ENCODE results near the gene ENTHD1.
"Not testable (repeated sequence)": the region's sequence is repeated elsewhere in the genome, so short reads cannot be mapped to it uniquely, and the experiment has no call there.

The ENTHD1 gene

DNA sequence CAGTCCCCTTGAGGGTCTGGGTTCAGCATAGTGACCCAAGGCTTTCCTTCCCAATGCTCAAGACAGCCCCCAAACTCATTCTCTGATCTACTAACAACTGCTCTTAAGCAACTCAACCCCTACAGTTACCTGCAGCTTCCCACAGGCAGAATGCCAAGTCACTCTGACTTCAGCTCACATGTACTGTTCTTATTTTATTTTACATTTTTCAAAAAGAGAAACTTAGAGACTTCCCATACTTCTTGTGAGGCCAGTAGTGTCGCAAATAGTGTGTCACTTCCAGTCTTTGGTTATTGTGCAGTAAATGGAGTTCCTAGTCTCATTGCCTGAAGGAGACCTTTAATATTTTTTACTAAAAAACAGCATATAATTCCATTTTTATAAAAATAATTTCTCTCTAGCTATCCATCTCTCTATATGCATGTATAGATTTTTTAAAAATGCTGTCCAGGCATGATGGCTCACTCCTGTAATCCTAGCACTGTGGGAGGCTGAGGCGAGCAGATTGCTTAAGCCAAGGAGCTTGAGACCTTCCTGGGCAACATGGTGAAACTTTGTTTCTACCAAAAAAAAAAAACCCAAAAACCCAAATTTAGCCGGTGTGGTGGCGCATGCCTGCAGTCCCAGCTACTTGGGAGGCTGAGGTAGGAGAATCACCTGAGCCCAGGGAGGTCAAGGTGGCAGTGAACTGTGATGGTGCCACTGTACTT lies 41.8 kb downstream of the ENTHD1 start:
- no peak for DNase-seq (ENCODE audit: low read depth)
- TF ChIP-seq CTCF (IDR thresholded peaks at IDR 0.05; ENCODE audit: low read length, missing control alignments): no peak
- H3K4me3 ChIP-seq (replicated peaks; ENCODE audit: low read depth, low read length): no peak overlapping the region

GRCh38 chr22:39847477-39847876 lies 46.1 kb downstream of the ENTHD1 start:
- no peak overlapping the region for H3K4me3 ChIP-seq (replicated peaks; ENCODE audit: low read depth, low read length)
- DNase-seq (ENCODE audit: low read depth): no peak
- TF ChIP-seq CTCF (IDR thresholded peaks at IDR 0.05; ENCODE audit: low read length, missing control alignments): no peak

- DNase-seq (ENCODE audit: low read depth); H3K4me3 ChIP-seq (replicated peaks; ENCODE audit: low read depth, low read length): not testable (repeated sequence)
Measured at GRCh38 chr22:39846539-39846938, 47.0 kb downstream of the ENTHD1 start.

- TF ChIP-seq CTCF (IDR thresholded peaks at IDR 0.05; ENCODE audit: low read length, missing control alignments): no peak
- DNase-seq (ENCODE audit: low read depth): no peak
- no peak overlapping the region for H3K4me3 ChIP-seq (replicated peaks; ENCODE audit: low read depth, low read length)
Measured at GRCh38 chr22:39845529-39845928, 48.0 kb downstream of the ENTHD1 start.

- TF ChIP-seq CTCF (IDR thresholded peaks at IDR 0.05; ENCODE audit: low read length, missing control alignments): no peak
- DNase-seq (ENCODE audit: low read depth): no peak
- no peak overlapping the region for H3K4me3 ChIP-seq (replicated peaks; ENCODE audit: low read depth, low read length)
Measured at GRCh38 chr22:39839917-39840510, 53.5 kb downstream of the ENTHD1 start.

DNA sequence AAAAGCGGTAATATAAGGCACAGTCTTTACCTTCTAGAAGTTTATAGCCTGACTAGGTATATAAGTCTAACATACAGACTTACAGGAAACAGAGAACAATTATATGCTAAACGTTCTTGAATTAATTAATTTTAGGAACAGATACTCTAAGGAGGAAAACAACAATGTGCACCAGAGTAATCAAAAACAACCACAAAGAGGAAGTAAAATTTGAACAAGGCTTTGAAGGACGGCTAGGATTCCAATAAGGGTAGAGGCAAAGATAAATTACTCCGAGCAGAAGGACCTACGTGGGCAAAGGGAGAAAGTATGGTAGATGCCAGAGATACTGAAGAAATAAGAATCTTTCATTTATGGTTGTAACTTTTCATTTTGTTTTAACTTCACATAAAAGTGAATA lies 54.4 kb downstream of the ENTHD1 start:
- TF ChIP-seq CTCF (IDR thresholded peaks at IDR 0.05; ENCODE audit: low read length, missing control alignments): no peak
- H3K4me3 ChIP-seq (replicated peaks; ENCODE audit: low read depth, low read length): no peak overlapping the region
- DNase-seq (ENCODE audit: low read depth): no peak

DNA sequence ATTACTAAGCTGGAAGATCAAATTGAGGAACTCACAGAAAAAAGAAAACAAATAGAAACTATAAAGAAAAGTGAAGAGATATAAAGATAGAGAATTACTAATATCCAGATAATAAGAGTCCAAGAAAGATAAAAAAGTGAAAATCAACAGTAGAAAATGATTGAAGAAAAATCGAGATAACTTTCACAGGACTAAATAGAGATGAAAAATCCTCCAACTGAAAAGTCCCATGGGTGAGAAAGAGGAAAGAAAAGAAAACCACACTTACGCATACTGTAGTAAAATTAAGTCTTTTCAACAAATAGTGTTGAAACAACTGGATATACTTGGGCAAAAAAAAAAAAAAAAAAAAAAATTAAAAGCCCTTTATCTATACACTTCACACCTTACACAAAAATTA lies 60.0 kb downstream of the ENTHD1 start:
- TF ChIP-seq CTCF (IDR thresholded peaks at IDR 0.05; ENCODE audit: low read length, missing control alignments): no peak
- H3K4me3 ChIP-seq (replicated peaks; ENCODE audit: low read depth, low read length): no peak overlapping the region
- DNase-seq (ENCODE audit: low read depth): no peak

Data from fibroblast of pulmonary artery (primary cell).